ENCODE results near the gene SPOP.
"Not testable (repeated sequence)": the region's sequence is repeated elsewhere in the genome, so short reads cannot be mapped to it uniquely, and the experiment has no call there.

SPOP gene

DNA sequence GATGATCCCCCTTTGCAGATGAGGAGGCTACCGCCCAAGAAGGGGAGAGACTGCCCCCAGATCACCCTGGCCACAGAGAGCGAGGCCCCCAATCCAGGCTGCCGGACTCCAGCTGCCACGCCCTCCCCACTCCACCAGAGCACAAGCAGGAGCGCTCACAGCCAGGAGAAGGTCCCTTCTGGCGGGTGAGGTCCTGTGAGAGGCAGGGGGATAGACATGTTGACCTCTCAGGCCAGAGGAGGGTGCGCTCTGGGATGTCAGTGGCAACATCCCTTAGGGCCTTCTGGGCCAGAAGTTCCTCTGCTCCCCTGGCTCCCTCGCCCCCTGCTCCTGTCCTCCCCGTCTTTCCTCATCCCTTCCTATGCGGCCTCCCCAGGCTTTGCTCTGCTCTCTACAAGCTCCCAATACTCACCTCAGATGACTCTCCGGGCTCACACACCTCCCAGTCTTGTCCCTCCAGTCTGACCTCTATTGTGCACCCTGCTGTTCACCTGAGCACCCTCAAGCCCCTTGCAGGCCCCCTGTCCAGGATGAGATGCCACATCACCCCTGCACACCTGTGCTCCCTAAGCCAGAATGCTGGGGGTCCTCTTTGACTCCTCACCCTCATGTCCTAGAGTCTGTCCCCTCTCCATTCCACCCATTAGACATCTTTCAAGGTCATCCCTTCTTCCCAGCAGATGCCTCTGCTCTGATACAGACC, 107.2 kb downstream of the SPOP start:
- no peak for DNase-seq

DNA sequence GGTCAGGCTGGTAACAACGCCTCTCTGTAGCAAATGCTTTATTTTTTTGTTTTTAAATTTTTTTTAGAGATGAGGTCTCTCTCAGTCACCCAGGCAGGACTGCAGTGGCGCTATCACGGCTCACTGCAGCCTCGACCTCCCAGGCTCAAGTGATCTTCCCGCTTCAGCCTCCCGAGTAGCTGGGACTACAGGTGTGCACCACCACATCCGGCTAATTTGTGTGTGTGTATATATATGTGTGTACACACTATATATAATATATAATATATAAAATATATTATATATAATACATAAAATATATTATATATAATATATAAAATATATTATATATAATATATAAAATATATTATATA, 109.2 kb downstream of the SPOP start:
- DNase-seq = peak; percentile 28

DNA sequence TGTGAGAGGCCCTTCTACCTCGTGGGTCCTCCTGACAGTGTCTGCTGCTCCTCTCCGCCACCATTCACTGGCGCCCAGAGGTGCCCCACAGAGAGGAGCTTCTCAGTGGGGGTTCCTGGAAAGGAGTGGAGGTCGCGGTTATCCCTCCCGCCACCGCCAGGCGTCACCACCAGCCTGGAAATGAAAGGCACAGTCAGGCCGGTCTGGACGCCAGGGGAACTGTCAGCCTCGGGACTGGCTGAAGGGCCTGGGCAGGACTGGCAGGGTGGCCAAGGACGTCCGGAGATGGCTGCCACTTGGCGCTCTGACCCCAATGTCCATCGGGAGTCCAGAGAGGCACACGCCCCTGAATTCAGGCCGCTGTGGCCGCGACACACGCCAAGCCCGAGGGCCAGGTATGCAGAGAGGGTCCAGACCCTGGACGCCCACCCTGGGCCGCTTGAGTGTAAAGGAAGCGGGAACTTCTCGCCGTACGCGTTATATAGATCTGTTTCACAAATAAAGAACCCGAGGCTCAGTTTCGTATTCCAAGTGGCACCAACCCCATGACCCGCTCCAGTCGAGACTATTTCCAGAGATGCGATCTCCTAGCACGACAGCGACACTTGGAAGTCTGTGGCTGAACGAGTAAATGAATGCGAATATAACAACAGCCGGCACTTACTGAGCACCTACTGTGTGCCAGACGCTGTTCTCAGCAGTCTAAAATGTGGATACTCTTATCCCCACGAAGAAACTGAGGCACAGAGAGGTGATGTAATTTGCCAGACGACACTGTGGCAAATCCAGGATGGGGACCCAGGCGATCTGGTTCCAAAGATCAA, 109.8 kb downstream of the SPOP start:
- peak; percentile 92 for DNase-seq

DNA sequence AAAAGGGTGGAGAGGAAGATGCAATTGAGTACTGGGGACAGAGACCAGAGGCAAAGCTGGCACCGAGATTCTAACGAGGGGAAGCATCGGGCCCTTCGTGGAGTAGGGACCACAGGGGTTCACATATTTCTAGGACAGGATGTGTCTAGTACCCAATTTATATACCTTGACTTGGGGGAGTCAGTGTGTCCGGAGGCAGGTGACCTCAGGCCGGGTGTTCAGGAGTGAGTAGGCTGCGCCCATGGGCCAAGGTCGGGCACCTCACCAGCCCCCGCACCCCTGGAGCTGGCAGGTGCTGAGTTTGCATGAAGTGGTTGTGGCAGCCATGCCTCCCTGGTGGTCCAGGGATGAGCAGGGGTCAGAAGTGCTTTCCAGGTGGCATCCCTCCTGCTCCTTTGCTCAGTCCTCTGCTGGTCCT, 110.8 kb downstream of the SPOP start:
- no peak for DNase-seq

DNA sequence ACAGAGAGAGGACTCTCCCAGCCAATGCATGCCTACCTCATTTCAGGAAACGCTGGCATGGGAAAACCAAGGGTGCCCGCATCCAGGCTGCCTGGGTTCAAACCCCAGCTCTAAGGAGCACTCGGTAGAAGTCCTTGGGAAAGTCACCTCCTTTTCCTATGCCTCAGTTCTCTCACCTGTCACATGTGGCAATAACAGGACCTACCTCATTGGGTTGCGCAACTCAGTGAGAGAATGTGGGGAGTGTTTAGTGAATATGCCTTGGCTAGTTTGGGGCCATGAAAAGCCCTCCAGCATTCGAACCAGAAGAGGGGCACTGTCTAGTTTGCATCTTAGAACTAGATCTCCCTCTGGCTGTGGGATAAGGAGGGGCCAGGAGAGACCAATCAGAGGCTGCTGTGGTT, 111.2 kb downstream of the SPOP start:
- DNase-seq = no peak

DNA sequence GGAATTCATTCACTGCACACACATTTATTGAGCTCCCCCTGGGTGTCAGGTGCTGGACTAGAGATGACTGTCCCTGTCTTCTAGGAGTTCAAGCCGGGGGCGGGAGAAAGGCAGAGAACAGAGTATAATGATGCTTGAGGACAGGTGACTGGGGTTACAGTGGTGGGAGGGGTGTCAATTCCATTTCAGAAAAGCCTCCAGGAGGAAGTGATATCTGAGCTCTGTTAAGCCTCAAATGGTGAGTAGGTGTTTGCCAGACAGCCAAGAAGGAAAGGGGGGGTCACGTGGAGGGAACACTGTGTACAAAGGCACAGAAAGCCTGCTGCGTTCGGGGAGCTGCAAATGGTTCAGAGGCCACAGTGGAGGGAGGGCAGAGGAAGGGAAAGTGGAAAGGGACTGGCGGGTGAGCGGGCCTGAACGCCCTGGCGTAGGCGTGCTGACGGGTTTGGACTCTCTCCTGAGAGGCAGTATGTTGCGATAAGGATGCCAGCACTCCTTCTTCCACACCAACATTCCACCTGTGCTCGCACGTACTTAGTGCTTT, 111.9 kb downstream of the SPOP start:
- DNase-seq = peak; percentile 37

DNA sequence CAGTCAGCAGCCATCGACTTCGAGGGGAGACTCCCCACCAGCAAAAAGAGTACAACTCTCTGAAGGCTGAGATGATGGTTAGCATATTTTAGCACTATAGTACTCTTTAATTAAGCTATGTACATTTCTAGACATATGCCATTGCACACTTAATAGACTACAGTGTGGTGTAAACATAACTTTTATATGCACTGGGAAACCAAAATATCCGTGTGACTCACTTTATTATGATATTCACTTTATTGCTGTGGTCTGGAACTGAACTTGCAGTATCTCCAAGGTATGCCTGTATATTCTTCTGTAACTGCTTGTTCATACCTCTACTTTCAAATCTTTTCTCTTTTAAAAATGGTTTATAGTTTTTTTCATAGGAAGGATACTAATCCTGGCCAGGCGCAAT, 113.3 kb downstream of the SPOP start:
- DNase-seq = no peak

DNA sequence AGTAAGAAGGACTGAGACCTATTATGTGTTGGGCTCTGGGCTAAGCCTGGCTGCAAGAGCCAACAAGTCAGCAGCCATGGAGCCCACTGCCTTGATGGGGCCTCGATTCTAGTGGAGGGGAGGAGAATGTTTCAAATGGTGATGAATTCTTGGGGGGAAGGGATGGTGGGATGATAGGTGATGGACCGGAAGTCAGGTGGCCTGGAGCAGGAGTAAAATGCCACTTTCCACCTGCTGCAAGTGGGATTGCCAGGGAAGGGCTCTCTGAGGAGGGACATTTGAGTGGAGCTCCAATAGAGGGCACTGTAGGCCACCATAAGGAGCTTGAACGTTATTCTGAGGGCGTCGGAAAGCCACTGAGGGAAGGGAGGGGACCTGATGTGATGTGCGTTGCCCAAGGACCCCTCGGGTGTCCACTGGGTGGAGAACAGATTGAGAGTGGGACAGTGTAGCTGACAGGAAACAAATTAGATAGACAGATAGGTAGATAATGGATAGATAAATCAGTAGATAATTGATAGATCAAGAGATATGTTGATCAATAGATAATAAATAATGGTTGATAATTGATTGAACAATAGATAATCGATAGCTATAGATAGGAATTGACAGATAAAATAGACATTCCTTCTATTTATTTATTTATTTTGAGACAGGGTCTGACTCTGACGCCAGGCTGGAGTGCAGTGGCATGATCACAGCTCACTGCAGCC, 120.4 kb downstream of the SPOP start:
- peak; percentile 86 for DNase-seq

DNA sequence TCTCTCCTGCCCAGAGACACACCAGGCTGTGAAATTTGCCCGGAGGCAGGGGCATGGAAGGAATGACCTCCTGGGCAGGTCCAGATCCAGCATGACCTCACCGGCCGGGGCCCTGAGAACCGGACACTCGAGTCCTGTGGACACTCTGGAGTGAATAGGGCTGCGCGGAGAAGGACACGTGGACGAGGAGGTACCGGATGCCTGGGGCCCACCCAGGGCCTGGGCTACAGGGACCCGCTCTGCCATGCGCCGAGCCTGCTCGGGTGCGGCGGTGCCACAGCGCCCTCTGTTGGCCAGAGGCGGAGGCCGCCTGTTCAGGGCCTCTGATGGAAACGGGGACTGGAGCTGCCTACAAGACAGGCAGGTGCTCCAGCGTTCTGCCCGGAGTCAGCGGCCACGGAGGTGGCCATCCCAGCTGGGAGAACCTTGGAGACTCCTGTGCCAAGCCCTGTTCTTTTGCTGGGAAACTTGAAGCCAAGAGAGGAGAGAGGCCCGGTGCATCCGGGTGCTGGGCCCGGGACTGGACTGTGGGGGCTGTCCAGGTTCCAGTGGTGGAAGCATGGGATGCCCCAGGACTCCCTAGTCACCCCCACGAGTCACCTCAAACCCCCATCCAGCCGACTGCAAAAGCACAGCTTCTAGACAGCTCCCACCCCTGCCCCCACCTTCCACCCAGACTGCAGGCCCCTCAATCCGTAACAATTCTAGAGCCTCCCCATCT, 121.5 kb downstream of the SPOP start:
- DNase-seq = peak; percentile 87

DNA sequence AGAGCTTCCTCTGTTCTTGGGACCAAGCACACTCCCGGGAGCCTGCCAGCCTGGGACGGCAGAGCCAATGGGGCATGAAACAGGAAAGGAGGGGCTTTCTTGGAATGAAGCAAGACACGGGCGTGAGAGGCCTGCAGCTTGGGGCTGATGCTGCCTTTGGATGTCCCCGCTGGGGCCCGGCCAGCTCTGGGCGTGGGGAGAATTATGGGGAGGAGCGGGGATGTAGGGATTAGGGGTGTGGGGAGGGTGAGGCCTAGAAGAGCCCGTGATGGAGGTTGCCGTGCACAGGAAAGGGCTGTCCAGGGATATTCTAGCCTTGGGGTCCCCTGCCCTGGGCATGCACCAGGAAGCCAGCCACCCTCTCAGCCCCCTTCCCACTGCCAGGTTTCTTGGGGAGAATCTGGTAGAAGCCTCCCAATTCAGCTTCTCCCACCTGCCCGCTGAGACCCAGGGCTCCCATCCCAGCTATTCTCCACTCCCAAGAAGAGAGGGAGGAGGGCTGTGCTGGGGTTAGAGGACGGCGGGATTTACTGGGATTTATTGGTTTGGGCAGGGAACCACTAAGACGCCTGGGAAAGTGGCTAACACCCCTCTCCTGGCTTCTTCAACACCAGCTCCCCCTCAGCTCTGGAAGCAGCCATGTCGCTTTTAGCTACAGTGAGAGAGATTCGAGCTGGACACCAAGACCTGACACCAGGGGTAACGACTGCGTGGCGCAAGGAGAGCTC, 122.2 kb downstream of the SPOP start:
- DNase-seq = no peak

DNA sequence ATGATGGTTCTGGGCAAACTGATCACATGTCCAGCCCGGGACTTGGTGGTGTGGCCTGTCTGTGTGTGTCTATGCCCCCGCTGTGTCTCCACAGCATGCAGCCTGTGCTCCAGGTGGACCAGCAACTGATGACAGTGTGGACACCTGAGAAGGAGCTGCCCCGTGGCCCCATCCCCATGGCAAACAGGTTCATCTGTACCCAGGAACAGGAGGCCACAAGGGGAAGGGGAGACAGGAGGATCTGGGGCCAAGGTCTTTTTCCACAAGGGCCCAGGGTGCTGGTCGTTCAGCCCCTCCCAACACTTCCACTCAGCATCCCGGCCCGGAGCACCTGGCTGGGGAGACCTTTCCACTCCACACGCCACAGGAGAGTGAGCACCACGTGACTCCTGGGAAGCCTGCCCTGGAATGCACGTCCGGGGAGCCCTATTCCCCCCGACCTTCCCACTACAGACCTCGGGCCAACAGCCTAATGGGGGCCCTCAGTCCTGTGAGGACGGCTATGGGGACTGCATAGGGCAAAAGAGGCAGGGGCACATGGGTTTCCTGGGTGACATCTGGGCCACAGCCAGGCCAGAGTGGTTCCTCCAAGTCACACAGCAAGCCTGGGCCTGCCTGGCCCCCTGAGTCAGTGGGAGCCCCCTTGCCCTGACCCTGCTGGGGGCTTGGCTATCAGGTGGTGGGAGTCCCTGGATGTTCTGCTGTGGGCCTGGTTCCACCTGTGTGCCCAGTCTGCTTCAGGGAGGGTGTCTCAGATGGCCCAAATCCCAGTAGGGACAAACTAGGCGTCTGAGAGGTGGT, 123.0 kb downstream of the SPOP start:
- DNase-seq = no peak

DNA sequence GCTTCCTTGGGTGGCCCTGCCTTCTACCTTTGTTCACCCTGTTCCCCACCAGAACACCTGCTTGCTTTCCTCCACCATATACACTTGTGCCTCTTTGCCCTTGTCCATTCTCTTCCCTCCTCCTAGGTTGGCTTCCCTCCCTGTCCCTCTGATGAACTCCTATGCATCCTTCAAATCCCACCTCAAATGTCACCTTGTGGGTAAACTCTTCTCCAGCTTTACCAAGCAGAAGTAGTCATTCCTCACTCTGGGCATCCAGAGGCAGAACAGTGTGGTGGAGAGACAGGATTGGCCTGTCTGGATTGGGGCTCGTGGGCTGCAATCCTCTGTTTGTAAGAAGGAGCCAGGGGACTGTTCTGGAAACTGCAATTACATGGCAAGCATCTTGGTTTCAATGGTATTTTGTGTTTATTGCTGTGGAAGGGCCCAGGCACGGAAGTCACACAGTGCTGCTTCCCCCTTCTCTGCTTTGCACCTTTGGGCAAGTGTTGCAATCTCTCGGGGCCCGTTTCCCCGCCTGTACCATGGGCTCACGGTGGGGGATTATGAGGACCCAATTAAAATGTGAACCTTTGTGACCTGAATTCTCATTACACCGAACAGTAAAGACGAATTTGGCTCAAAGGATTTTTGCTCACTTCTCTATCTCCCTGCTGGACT, 124.1 kb downstream of the SPOP start:
- DNase-seq = peak; percentile 16

DNA sequence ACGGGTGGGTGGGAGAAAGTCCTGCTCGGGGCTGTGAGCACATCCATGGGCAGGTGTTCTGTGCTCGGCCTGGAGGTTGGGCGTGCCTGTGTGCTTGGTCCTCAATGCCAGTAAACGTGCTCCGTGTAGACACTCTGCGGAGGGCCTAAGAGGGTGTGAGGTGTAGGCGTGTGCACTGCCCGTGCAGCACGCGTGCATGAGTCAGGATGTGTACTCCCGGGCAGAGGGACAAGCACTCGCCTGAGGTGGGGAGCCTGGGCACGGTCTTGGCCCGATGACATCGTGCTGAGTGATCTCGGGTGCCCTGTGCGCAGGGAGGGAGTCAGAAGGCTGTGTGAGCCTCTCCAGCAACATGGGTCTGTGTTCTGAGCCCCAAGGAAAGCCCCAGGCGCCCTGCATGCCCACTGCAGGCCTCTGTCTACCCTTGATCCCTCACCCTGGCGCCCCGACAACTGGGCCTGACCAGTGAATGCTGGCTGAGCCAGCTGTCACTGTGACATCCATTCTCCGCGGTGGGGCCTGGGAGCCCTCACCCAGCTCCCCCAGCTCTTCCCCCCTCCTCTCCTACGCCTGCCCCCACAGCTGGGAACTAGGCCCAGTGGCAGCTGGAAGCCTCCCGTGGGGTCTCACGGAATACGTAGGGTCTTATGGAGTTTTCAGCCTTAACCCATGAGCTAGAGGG, 125.7 kb downstream of the SPOP start:
- no peak for DNase-seq

DNA sequence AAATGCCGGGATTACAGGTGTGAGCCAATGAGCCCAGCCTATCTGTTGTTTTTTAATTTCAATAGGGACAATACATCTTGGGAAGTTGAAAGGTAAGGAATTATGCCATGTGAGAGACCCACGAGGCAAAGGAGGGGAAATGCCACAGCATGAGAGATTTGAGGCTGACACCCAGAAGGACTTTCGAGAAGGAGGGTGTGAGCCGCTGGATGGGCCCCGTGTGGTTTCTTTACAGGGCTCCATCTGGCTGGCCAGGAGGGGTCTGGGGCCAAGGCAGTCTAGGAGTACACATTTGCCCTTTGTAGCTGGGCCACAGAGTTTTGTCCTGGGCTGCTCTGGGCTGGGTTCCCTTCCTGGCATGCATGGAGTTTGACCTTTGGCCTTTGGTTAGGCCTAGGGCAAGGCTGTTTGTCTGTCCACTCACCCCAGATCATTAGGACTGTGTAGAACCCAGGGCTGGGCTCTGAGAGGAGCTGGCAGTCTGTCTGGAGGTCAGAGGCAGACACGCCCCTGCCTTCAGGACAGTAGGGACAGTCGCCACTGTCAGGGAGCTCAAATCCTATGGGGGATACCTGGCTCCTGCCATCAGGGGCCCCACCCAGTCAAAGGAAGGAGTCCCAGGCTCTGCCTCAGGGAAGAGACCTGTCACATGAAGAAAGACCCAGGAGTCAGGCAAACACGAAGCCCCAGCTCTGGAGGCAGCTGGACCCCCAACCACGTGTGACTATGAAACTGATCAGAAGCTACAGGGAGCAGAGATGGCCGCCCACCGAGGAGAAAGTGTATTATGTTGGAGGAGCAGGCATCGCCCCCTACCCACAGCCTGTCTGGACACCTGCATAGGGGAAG, 126.5 kb downstream of the SPOP start:
- DNase-seq = no peak

DNA sequence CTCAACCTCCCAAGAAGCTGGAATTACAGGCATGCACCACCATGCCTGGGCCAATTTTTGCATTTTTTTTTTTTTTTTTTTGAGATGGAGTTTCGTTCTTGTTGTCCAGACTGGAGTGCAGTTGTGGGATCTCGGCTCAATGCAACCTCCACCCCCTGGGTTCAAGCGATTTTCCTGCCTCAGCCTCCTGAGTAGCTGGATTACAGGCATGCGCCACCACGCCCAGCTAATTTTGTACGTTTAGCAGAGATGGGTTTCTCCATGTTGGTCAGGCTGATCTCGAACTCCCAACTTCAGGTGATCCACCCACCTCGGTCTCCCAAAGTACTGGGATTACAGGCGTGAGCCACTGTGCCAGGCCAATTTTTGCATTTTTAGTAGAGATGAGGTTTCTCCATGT, 127.1 kb downstream of the SPOP start:
- not testable (repeated sequence) for DNase-seq

DNA sequence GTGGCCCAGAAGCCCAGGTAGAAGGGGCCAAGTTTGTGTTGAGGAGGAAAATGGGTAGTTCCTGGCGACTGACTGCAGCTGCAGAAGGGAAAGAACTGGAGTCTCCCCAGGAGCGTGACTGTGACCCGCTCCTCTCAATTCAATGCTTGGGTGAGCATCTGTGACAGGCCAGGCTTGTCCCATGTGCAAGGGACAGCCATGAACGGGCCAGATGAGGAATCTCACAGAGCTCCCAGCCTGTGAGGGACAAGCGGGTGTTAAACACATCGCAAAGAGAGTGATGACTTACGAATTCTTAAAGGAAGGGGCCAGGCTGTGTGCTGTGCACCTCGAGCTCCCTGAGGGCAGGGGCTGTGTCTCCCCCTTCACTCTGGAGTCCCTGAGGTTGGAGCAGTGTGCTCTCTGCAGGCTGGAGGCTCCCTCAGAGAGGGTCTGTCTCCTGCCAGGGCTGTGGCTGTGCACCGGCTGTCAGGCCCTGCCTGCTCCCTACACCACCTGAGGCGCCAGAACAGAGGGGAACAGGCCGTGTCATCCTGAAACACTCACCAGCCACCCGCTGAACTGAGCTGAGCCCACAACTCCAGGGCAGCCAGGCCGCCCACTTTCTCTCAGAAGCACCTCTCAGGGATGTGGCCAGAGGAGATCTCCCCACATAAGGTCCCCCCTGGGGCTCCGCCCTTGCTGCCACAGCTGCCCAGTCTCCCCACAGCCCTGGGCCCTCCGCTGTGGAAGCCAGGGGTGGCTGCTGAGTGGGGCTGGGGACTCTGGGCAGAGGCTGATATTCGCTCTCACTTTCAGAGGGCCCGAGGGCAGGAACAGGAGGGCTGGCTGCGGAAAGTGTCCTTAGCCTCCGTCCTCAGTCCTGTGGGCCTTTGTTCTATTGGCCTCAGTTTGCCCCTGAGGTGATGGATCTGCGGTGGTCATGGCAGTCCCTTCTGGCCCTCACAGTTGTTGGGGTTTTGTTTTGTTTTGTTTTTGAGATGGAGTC, 127.9 kb downstream of the SPOP start:
- no peak for DNase-seq

DNA sequence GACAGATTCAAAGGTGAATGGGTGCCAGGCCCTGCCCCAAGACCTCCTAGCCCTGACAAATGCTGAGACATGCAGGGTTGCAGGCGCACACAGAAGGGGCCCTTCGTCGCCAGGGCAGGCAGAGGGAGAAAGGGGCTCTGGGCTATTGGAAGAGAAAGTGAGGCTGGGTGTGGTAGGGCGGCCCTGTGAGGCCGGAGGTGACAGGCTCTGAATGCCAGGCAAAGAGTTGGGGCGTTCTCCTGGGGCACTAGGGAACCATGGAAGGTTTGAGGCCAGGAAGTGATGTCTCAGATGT, 128.6 kb downstream of the SPOP start:
- DNase-seq = no peak

Data from hematopoietic multipotent progenitor cell treated with erythropoietin and hydrocortisone succinate and interleukin-3 and kit ligand, for 4 days (in vitro differentiated cells).